HG02571 (cell line): ENCODE data around the gene CRYBA4.

Experiments
- ATAC-seq: cut with Tn5 transposase; IDR thresholded peaks from one replicate; pipeline ENCODE4 v1.9.1; 2021; ENCODE audit warnings: mild to moderate bottlenecking, moderate library complexity; ENCODE audit not compliant: unreplicated experiment

Gene CRYBA4

GRCh38 chr22:26620197-26620596 is 1.6 kb upstream of the CRYBA4 start:
- ATAC-seq: no peak

DNA sequence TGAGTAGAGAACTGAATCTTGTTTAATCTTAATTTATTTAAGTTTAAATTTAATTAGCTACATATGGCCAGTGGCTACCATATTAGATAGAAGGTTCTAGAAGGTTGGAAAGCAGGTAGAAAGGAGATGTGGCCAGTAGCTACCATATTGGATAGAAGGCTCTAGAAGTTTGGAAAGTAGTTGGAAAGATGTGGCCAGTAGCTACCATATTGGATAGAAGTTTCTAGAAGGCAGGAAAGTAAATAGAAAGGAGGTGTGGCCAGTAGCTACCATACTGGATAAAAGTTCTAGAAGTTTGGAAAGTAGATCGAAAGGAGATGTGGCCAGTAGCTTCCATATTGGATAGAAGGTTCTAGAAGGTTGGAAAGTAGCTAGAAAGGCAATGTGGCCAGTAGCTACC is 2.2 kb downstream of the CRYBA4 start:
- ATAC-seq: no peak

GRCh38 chr22:26624803-26625202 is 3.0 kb downstream of the CRYBA4 start:
- ATAC-seq: no peak

DNA sequence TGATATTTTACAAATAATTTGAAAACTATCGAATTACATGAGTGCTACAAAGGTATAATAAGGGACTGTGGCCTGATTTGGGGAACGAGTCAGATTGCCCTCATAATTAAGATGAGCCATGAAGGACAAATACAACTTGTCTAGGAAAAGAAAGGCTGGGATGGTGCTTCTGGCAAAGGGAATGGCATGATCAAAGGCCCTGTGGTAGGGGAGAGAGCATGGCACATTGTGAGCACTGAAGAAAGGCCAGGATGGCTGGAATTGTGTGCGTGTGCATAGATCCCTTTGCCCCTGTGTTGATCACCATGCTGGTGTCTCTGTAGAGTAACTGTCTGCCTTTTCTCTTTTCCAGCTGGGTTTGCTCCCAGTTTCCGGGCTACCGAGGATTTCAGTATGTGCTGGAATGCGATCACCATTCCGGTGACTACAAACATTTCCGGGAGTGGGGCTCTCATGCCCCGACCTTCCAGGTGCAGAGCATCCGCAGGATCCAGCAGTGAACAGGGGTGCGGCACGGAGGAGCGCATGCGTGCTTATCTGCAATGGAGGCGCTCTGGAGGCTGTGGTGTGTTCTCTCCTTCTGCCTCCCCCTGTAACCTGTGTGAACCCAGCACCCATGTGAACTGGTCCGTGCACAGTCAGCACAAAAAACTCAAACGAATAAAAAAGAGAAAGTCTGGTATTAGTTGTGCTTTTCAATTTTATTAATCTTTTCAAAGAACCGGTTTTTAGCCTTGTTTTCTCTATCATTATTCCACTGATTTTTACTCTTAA is 8.4 kb downstream of the CRYBA4 start:
- ATAC-seq: no peak

DNA sequence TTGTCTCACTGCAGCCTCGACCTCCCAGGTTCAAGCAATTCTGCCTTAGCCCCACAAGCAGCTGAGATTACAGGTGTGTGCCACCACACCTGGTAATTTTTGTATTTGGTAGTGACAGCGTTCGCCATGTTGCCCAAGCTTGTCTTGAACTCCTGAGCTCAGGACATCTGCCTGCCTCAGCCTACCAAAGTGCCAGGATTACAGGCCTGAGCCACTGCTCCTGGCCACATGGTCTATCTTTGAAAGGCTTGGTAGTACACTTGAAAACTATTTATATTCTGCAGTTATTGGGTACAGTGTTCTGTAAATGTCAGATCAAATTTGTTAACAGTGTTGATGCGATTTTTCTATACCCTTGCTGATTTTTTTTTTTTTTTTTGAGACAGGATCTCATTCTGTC is 9.5 kb downstream of the CRYBA4 start:
- no peak for ATAC-seq

GRCh38 chr22:26632422-26633155 is 10.8 kb downstream of the CRYBA4 start:
- ATAC-seq: no peak

DNA sequence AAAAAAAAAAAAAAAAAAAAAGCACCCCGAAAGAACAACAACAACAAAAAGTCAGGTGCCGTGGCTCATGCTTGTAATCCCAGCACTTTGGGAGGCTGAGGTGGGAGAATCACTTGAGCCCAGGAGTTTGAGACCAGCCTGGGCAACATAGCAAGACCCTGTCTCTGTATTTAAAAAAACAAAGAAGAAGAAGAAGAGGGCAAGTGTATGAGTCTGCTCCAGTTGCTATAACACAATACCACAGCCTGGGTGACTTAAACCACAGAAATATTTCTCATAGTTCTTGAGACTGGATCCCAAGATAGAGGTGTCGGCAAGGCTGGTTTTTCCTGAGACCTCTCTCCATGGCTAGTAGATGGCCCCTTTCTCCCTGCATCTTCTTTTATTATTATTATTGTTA is 12.4 kb downstream of the CRYBA4 start:
- no peak for ATAC-seq

DNA sequence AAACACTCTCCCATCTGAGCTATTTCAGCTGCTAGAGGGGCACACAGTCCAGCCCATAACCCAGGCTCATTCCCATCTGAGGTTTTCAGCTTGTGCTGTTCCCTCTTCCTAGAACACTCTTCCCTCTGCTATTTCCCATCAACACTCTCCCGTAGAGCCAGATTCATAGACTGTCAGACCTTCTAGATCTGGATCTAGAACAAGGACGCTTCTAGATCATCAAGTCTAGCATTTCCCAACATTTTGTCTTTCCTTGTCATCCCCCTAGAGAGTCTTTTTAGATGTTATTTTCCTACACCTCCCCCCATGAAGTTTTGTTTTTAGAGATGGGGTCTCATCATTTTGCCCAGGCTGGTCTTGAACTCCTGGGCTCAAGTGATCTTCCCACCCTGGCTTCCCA is 13.4 kb downstream of the CRYBA4 start:
- ATAC-seq: no peak

DNA sequence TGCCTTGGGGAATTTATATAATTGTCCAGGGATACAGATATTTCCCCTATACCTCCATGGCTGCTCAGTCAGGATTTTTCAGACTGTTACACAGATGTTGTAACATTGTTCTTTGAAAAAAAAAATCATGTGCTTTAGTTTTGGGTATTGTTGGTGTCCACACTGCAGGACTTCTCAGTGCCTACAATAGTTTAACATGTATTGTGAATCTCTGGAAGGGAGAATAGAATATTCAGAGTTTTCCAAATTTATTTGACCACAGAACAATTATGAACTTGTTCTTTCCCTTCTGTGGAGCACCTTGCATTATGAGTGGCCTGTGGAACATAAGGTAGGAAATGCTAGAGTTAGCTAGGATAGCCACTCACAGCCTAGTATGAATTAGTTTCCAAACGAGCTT is 14.5 kb downstream of the CRYBA4 start:
- ATAC-seq: no peak

DNA sequence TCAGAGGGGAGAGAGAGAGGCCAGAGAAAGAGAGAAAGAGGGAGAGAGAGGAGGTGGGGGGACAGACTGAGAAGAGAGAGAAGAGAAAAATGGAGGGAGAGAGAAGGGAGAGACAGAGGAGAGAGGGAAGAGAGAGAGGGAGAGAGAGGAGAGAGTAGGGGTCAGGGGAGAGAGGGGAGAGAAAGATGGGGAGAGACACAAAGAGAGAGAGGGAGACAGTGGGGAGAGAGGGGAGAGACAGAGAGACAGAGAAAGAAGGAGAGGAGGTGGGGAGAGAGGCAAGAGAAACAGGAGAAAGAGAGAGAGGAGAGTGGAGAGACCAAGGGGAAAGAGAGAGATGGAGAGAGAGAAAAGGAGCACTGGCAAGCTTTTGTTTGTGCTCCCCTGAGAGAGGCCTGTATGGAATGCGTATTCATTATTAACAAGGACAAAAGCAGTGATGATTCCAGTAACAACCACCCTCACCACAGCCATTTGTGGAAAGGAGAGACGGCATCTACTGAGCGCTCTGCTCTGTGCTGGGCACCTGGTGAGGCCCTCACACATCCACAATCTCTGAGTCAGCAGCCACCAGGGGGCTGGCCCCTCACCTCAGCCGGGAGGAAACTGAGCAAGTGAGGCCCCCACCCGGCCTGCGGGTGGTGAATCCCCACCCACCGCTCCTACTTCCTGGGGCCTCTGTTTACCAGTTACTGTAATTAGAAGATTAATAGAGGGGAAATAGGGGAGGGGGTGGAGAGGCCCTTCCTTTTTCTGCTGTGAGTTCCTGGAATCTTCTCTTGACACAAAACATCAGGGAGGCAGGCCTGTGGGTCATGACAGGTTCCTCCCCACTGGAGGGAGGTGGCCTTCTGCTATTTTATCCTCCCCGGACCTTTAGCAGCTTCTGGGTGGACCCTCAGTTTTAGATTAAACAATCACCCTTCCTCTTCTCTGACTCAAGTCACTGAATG is 21.0 kb downstream of the CRYBA4 start:
- ATAC-seq: no peak

GRCh38 chr22:26643418-26644100 is 21.8 kb downstream of the CRYBA4 start:
- no peak for ATAC-seq

- no peak for ATAC-seq
These were observed 24.4 kb downstream of the CRYBA4 start for GRCh38 chr22:26646158-26646557.

- ATAC-seq: no peak
These were observed 26.3 kb downstream of the CRYBA4 start for GRCh38 chr22:26648011-26648497.

DNA sequence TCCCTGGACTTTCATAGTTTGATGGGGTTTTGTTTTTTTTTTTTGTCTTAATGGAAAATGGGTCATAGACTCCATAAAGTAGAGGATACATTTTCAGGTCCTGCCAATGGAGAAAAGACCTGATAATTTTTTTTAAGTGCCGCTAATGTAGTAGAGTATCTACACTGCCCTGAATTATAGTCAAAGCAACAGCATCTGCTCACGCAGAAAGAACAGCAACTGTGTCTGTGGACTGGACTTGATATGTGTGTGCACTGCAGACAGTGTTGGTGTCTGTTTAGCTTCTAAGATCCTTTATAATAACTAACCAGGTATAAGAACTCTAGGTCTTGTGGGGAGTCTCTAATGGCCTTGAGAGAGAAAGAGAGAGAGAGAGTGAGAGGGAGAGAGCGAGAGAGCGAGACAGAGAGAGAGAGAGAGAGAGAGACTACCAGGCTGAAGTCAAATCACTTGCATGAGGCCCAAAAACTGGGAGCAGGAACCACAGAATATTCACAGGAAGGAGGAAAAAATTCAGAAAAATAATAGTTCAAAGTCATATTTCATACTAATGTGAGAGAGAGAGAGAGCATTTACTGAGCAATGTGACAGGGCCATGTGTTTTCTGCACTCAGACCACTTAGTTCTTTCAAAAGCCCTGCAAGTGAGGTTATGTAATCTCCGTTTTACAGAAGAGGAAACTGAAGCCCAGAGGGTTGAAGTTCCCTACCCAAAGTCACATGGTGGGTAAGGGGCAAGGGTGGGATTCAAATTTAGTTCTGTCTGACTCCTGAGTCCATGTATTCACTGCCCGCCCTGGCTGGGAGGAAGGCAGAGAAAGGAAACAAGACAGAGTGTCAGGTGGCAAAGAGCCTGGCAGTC is 27.0 kb downstream of the CRYBA4 start:
- ATAC-seq: no peak

GRCh38 chr22:26650722-26651421 is 29.1 kb downstream of the CRYBA4 start:
- ATAC-seq: no peak

DNA sequence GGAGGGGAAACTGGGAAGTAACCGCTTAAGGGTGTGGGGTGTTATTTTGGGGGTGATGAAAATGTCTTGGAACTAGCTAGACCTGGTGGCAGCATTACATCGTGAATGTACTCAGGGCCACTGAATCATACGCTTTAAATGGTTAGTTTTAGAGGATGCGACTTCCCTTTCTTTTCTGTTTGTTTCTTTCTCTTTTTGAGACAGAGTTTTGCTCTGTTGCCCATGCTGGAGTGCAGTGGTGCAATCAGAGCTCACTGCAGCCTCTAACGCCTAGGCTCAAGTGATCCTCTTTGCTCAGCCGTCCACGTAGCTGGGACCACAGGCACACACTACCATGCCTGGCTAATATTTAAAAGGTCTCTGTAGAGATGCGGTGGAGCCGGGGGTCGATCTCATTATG is 30.1 kb downstream of the CRYBA4 start:
- ATAC-seq: no peak

DNA sequence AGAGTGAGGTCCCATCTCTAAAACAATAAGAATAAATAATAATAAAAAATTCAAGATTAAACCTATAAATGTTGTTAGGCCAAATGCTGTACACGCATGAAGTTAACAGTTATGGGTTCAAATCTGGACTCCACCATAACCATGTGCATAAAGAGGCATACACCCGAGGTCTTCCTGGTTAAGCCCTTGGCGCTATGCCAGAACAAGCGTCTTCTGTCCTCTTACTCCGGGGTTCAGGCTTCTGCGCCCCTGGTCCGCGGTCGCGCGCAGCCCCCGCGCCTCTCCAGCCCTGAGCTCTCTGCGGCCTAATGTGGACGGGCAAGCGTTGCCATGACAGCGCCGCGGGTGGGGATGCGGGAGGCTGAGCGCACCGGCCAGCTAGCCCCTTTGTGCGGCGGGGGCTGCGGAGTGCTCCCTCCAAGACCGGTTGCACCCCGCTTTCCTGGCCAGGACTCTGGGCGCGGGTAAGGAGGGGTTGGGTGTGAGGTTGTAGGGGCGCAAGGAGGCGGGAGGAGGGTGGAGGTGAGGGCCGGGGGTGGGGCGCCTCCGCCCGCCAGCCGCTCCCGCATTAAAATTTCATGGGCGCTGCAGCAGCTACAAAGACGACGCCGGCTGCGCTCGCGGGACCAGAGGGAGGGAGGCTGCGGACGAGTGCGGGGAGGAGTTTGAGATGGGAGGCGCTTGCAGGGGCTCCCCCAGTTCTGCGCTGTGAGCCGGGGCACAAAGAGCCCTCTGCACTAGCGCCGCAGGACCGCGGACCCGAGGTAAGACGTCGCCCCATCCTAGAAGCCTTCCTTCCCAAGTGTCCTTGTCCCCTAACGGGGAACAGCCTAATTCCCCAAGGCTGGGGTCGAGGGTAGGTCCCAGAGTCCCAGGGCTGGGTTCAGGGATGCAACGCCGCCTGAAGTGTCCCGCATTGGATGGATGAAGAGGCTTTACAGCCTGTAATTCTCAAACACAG is 35.4 kb downstream of the CRYBA4 start, which contains the start of gene MIAT:
Gene MIAT, plus strand, starts transcription at position 698 of the 961 bp plus-strand sequence.
- ATAC-seq: no peak

DNA sequence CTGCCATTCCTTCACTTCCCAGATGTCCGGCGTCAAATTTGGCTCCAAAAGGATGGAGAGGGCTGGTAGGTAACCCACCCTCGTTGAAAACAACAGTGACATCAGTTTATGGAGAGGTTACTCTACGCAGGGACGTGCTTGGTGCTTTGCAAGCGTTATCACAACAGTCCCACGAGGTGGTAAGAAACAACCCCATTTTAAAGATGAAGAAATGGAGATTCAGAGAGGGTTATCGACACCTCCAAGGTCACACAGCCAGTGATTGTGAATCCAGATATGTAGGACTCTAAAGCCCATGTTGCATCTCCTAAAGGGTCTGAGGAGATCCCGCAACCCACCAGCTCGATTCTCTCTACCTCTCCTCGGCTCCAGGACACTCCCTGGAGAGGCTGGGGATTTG is 36.4 kb downstream of the CRYBA4 start:
- ATAC-seq: no peak
